Panc1 (cell line): ENCODE data around the gene MINDY4B. TPM values are rescaled to one million over a fixed set of nuclear protein-coding genes. Genes with fewer than 3 reads are reported as not detected.

Source experiments
- ATAC-seq: fragments of 200-7000 bp; cut with Tn5 transposase; 2 replicates; pipeline ENCODE4 v1.9.1; 2020; ENCODE audit warnings: mild to moderate bottlenecking, moderate library complexity
- BruUV-seq: library from RNA; stranded (reverse); fragments of 400-500 nt; replicated peaks from 2 replicates; lab custom pipeline; 2021; lab: Mats Ljungman, UMichigan
- CTCF ChIA-PET: fragments of 300-600 bp; sonication (Branson Sonifier 250); formaldehyde crosslinking; loops from one replicate; lab custom pipeline; 2022; ENCODE audit warnings: antibody characterized with exemption; lab: Charles Lee
- POLR2A ChIA-PET: fragments of 300-600 bp; sonication (Branson Sonifier 250); formaldehyde crosslinking; loops from one replicate; lab custom pipeline; 2022; ENCODE audit warnings: antibody characterized with exemption; lab: Charles Lee
- DNase-seq: peaks from one replicate; pipeline ENCODE4 v3.0.0-alpha.2; 2010; ENCODE audit warnings: low read depth, low spot score
- H3K27ac ChIP-seq: 2 replicates; pipeline ENCODE4 v1.5.1; 2011; ENCODE audit warnings: mild to moderate bottlenecking, low read length, inconsistent platforms
- H3K27me3 ChIP-seq: fragments of 200-500 bp; sonication (Bioruptor generic); 2 replicates; pipeline ENCODE4 v1.6.0; 2014; ENCODE audit warnings: low read length, inconsistent platforms; ENCODE audit not compliant: control insufficient read depth, insufficient read depth
- H3K36me3 ChIP-seq: fragments of 200-500 bp; sonication (Bioruptor generic); 2 replicates; pipeline ENCODE4 v1.5.1; 2014; ENCODE audit warnings: inconsistent platforms, mild to moderate bottlenecking, low read length, moderate library complexity; ENCODE audit not compliant: control insufficient read depth, insufficient read depth
- H3K4me1 ChIP-seq: 2 replicates; pipeline ENCODE4 v1.5.1; 2011; ENCODE audit warnings: inconsistent platforms, mild to moderate bottlenecking, low read length, moderate library complexity; ENCODE audit not compliant: control insufficient read depth, insufficient read depth
- H3K4me3 ChIP-seq, 2 experiments: 2 replicates each; pipeline ENCODE4 v1.5.1; 2011 to 2012; ENCODE audit warnings: low read depth in 2 of 2, low read length in 2 of 2, mild to moderate bottlenecking in 2 of 2, inconsistent platforms in 1 of 2, moderate library complexity in 1 of 2
- H3K9me3 ChIP-seq: fragments of 200-500 bp; sonication (Bioruptor generic); 2 replicates; pipeline ENCODE4 v1.5.1; 2014; ENCODE audit warnings: low read depth, mild to moderate bottlenecking, inconsistent platforms, low read length, moderate library complexity; ENCODE audit not compliant: control insufficient read depth, insufficient read depth
- CTCF ChIP-seq: fragments of 450-650 bp; IDR thresholded peaks from 2 replicates; pipeline ENCODE4 v1.5.1; 2017; ENCODE audit warnings: mild to moderate bottlenecking
- POLR2AphosphoS5 ChIP-seq: IDR thresholded peaks from 2 replicates; pipeline ENCODE4 v1.6.1; 2012; ENCODE audit warnings: mild to moderate bottlenecking, low read depth, low read length, moderate library complexity
- REST ChIP-seq, 2 experiments: IDR thresholded peaks; 2 replicates each; pipeline ENCODE4 v1.6.1; 2011 to 2012; ENCODE audit warnings: low read depth in 2 of 2, control low read depth in 1 of 2, low read length in 1 of 2, mild to moderate bottlenecking in 1 of 2, moderate library complexity in 1 of 2; ENCODE audit not compliant: insufficient read depth in 1 of 2
- SIN3A ChIP-seq: IDR thresholded peaks from 2 replicates; pipeline ENCODE4 v1.6.1; 2012; ENCODE audit warnings: low read depth, mild to moderate bottlenecking, low read length, moderate library complexity, borderline replicate concordance; ENCODE audit not compliant: insufficient read depth
- TCF7L2 ChIP-seq: IDR thresholded peaks from 2 replicates; pipeline ENCODE4 v1.6.1; 2011; ENCODE audit warnings: mild to moderate bottlenecking, low read depth, low read length, inconsistent platforms
- in situ Hi-C: cut with HindIII; loops from 2 replicates; pipeline ENCODE4 v1.10.0; 2016; ENCODE audit warnings: low sequenced_read_pairs, low pct_unique_long_range_greater_than_20kb
- intact Hi-C: fragments of 100-400 bp; cut with micrococcal nuclease; formaldehyde crosslinking; loops from one replicate; pipeline ENCODE4 v1.10.0; 2022; ENCODE audit not compliant: unreplicated experiment
- total RNA-seq: library from RNA; stranded (reverse); gene quantifications from one replicate; pipeline ENCODE4 v1.2.1, GENCODE V29; 2021; ENCODE audit not compliant: unreplicated experiment

Gene MINDY4B
- total RNA-seq, 1 experiment from 2014 or later: not detected

- Histone ChIP-seq H3K4me1 (no peaks in the 10 kb centered on the region), H3K27ac (no peak overlapping the region), H3K27me3 (peaks cover 34% of the 10 kb centered on the region), H3K4me3 (no peak overlapping the region), H3K9me3 (no peaks in the 10 kb centered on the region), H3K36me3 (no peaks in the 10 kb centered on the region)
- ATAC-seq (no peak), DNase-seq (no peak)
- ChIA-PET CTCF (no interaction called here), POLR2A (no interaction called here)
- in situ Hi-C loops (no loop called here), intact Hi-C loops (no loop called here)
- TF ChIP-seq REST (IDR thresholded peaks at IDR 0.05; ENCODE audit: insufficient read depth in 1 of 2, low read depth in 2 of 2, low read length in 1 of 2): no peak
- BruUV-seq: no TSS peak
These were observed 7.0 kb downstream of the MINDY4B start for GRCh38 chr3:150898046-150898754.

- TF ChIP-seq SIN3A (no peak), TCF7L2 (no peak), REST (IDR thresholded peaks at IDR 0.05; ENCODE audit: insufficient read depth in 1 of 2, low read depth in 2 of 2, low read length in 1 of 2) (no peak), CTCF (no peak), POLR2AphosphoS5 (no peak)
- H3K4me1 ChIP-seq: no peaks in the 10 kb centered on the region
- no peaks in the 10 kb centered on the region for H3K36me3 ChIP-seq
- CTCF ChIA-PET: interaction anchor here (0.6 kb wide), 1 partner anchor 195 kb away, joined by 4 read pairs; no protein-coding TSS in a partner anchor
- no peak for ATAC-seq
- DNase-seq: no peak
- H3K4me3 ChIP-seq: no peak overlapping the region
- H3K27ac ChIP-seq: no peak overlapping the region
- no TSS peak for BruUV-seq
- POLR2A ChIA-PET: no interaction called here
- in situ Hi-C loops: no loop called here
- intact Hi-C loops: no loop called here
- H3K9me3 ChIP-seq: no peaks in the 10 kb centered on the region
- H3K27me3 ChIP-seq: peaks cover 31% of the 10 kb centered on the region
These were observed 7.6 kb downstream of the MINDY4B start for GRCh38 chr3:150897592-150897991.
